GM23338 (cell line): ENCODE measurements around the gene SETMAR. TPM values are rescaled to one million over a fixed set of nuclear protein-coding genes. Genes with fewer than 3 reads are reported as not detected.

Source experiments
- ETS1 ChIP-seq: IDR thresholded peaks from 2 replicates; pipeline ENCODE4 v1.6.1; 2016; ENCODE audit warnings: antibody characterized with exemption
- REST ChIP-seq: IDR thresholded peaks from one replicate; pipeline ENCODE4 v1.6.1; 2018; ENCODE audit warnings: antibody characterized with exemption; ENCODE audit not compliant: unreplicated experiment
- ZNF114 ChIP-seq: fragments of 250-450 bp; sonication (Bioruptor Pico); IDR thresholded peaks from 2 replicates; pipeline ENCODE4 v1.5.0; 2020; ENCODE audit warnings: mild to moderate bottlenecking, moderate library complexity
- ZNF462 ChIP-seq: fragments of 250-450 bp; sonication (Bioruptor Pico); IDR thresholded peaks from 2 replicates; pipeline ENCODE4 v1.5.0; 2020; ENCODE audit warnings: mild to moderate bottlenecking, moderate library complexity
- polyA plus RNA-seq: library from polyadenylated mRNA; unstranded; fragments of >200 nt; fragmentation: Nextera tagmentation; extraction: Ambion mirVana; gene quantifications from 2 replicates; pipeline ENCODE4 v1.2.1, GENCODE V29; 2016
- total RNA-seq: library from RNA; depleted of rRNA; stranded (reverse); fragments of >200 nt; shearing (Covaris generic); gene quantifications from 2 replicates; pipeline ENCODE4 v1.2.3, GENCODE V29; 2014

The SETMAR gene
- total and polyA plus RNA-seq, 2 experiments from 2014 or later: 11.2 to 19.8 TPM

DNA sequence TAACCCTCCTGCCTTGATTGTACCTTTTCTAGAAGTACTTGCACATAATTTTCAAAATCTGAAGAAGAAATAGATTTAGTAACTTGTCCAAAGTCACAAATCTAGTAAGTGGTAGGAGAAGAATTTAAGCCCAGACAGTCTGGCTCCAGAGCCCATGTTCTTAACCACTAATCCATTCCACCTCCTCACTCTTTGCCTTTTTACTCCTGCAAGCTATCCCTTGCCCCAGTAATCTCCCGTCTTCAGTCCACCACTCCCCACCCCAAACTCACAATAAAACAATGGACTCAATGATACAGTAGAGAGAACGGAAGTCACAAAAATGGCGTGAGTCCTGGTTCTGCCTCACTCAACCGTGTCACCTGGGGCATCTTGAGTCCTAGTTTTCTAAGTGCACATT is 48.7 kb downstream of the SETMAR start (continued):
- TF ChIP-seq ZNF462 (CRISPR knock-in tag) (no peak), ZNF114 (CRISPR knock-in tag) (no peak), REST (no peak), ETS1 (no peak)
